Spleen (tissue), 11 donors: ENCODE measurements around the gene SEC16A. TPM values are rescaled to one million over a fixed set of nuclear protein-coding genes. Genes with fewer than 3 reads are reported as not detected.

Experiments
- DNase-seq: peaks from one replicate; pipeline ENCODE4 v3.0.0-alpha.2; 2020
- H3K27ac ChIP-seq, 8 donors: fragments of 200-600 bp; sonication (generic) in 7 of 8; 1 replicate in 4 of 8; 2 replicates in 4 of 8; pipeline versions ENCODE4 v1.5.0 to v1.8.0; 2016 to 2021; ENCODE audit warnings: inconsistent platforms in 4 of 8, mild to moderate bottlenecking in 4 of 8, moderate library complexity in 1 of 8
- H3K27me3 ChIP-seq, 7 donors: fragments of 200-600 bp; sonication (generic) in 6 of 7; replicated peaks in 1 of 7; 1 replicate in 4 of 7; 2 replicates in 3 of 7; pipeline versions ENCODE4 v1.5.0 to v1.8.0; 2016 to 2021; ENCODE audit warnings: inconsistent platforms in 3 of 7, mild to moderate bottlenecking in 1 of 7
- H3K36me3 ChIP-seq, 6 donors: fragments of 200-600 bp; sonication (generic) in 5 of 6; 1 replicate in 4 of 6; 2 replicates in 2 of 6; pipeline versions ENCODE4 v1.5.0 to v1.8.0; 2016 to 2021; ENCODE audit warnings: inconsistent platforms in 2 of 6
- H3K4me1 ChIP-seq, 6 donors: fragments of 200-600 bp; sonication (generic) in 5 of 6; 1 replicate in 3 of 6; 2 replicates in 3 of 6; pipeline versions ENCODE4 v1.5.0 to v1.8.0; 2016 to 2021; ENCODE audit warnings: inconsistent platforms in 3 of 6
- H3K4me3 ChIP-seq, 8 donors: fragments of 200-600 bp; sonication (generic) in 7 of 8; 1 replicate in 4 of 8; 2 replicates in 4 of 8; pipeline versions ENCODE4 v1.5.0 to v1.8.0; 2016 to 2021; ENCODE audit warnings: inconsistent platforms in 4 of 8, mild to moderate bottlenecking in 4 of 8, moderate library complexity in 2 of 8
- H3K9me3 ChIP-seq, 8 donors: fragments of 200-600 bp; sonication (generic) in 7 of 8; 1 replicate in 4 of 8; 2 replicates in 4 of 8; pipeline versions ENCODE4 v1.5.0 to v1.8.0; 2016 to 2021; ENCODE audit warnings: inconsistent platforms in 4 of 8
- POLR2A ChIP-seq, 3 donors: fragments of 450-650 bp; IDR thresholded peaks; one replicate each; pipeline ENCODE4 v1.5.1; 2017; ENCODE audit warnings: antibody characterized with exemption in 3 of 3, mild to moderate bottlenecking in 1 of 3
- POLR2AphosphoS5 ChIP-seq, 3 donors: sonication (generic); formaldehyde crosslinking; IDR thresholded peaks; one replicate each; pipeline ENCODE4 v1.5.1; 2017; ENCODE audit warnings: antibody characterized with exemption in 3 of 3
- WGBS, 5 donors: extraction: QIAGEN DNeasy Blood & Tissue Kit in 3 of 5; methylation state at CpG; one replicate each; pipeline versions ENCODE4 v1.1.5 to v1.1.7; 2013 to 2018; 5-methylcytosine and 5-hydroxymethylcytosine counted together
- intact Hi-C: fragments of 100-400 bp; cut with DNase I; formaldehyde crosslinking; loops from one replicate; pipeline ENCODE4 v1.15.0; 2023; ENCODE audit warnings: low total_unique reads
- polyA plus RNA-seq, 3 donors: library from polyadenylated mRNA; stranded (reverse); fragments of 200-250 nt; gene quantifications; one replicate each; pipeline ENCODE4 v1.2.1, GENCODE V29; 2013
- total RNA-seq, 7 donors: library from RNA; depleted of rRNA in 3 of 7; stranded (reverse); fragments of >200 nt in 3 of 7; fragmentation: NEBNext Ultra II Directional in 4 of 7; extraction: Animal tissue kit (Norgen Biotek cat#: 25700) in 4 of 7; gene quantifications; one replicate each; pipeline versions ENCODE4 v1.1.0 to v1.2.1, GENCODE V29; 2016 to 2021
- TF ChIP-seq, protein P1 (sequence below), 11 experiments: fragments of 200-600 bp in 7 of 11; fragments of 450-650 bp in 4 of 11; sonication (generic) in 4 of 11; IDR thresholded peaks in 8 of 11; conservative IDR thresholded peaks in 3 of 11; 1 replicate in 7 of 11; 2 replicates in 4 of 11; pipeline versions ENCODE4 v1.4.0 to v1.8.0; 2016 to 2021; ENCODE audit warnings: antibody characterized with exemption in 11 of 11, inconsistent platforms in 4 of 11, mild to moderate bottlenecking in 1 of 11
- donor health status: healthy with polysubstance abuse.
- donor health status: DM: no; HTN: no; CAD: no; lungs with moderate emphysema.
- donor health status: DM: no; HTN: no; CAD: no.
- donor health status: Bipolar disorder and iron deficiency.
- donor health status: healthy.
- donor health status: DM: no; HTN: no; CAD: no.
- donor health status: DM: yes; HTN: yes; CAD: no.

The SEC16A gene
- total and polyA plus RNA-seq, 10 donors: 35.0 to 92.1 (median 75.1) TPM

DNA sequence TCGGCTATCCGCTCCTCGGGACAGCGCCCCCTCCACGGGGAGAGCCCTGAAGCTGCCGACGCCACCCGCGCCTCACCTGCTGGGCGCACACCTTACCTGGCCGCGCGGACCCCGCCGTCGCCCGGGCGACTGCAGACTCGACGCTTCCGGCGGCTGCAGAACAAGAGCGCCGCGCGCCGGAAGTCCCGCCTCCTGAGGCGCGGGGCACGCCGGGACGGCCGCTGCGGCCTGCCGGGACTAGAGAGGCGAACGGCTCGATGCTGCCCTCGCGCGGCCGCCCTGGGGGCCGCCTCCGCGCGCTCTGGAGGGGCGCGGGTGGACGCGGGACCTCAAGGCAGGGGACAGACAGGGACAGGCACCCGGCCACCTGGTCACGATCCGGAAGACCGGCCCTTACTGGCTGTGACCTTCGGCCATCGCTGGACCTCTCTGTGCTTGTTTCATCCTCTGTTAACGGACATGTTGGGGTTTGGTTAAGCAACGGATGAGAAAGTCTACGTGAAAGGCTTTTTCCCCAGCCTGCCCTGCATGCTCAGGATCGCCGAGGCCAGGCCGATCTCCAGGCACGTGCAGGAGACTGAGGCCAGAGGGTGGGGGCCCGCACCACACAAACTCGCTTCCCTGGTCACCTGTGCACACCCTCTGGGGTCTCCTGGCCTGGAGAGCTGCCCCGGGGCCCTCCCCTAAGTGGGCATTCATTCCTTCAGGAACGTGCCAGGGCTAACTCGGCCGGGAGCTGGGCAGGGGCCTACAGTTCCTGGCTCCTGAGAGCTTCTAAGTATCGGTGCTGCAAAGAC lies 82.6 kb downstream of the SEC16A start, which contains the start of gene SNAPC4:
Gene SNAPC4, minus strand, starts transcription at position 133 of the 797 bp plus-strand sequence. CDS start 1,742 bp downstream, outside the sequence.
- H3K4me1 ChIP-seq: peaks cover 26 to 63% (median 44%) of the 10 kb centered on the region in 6 donors
- H3K4me3 ChIP-seq: peak within 1 kb of the TSS; percentile 90 to 100 (median 99)
- TF ChIP-seq POLR2AphosphoS5 (IDR thresholded peaks at IDR 0.05) (peak; percentile 88 to 89 (median 89)), POLR2A (IDR thresholded peaks at IDR 0.05) (peak in 1 of 3 donors; percentile 38)
- TF ChIP-seq, protein P1, sequence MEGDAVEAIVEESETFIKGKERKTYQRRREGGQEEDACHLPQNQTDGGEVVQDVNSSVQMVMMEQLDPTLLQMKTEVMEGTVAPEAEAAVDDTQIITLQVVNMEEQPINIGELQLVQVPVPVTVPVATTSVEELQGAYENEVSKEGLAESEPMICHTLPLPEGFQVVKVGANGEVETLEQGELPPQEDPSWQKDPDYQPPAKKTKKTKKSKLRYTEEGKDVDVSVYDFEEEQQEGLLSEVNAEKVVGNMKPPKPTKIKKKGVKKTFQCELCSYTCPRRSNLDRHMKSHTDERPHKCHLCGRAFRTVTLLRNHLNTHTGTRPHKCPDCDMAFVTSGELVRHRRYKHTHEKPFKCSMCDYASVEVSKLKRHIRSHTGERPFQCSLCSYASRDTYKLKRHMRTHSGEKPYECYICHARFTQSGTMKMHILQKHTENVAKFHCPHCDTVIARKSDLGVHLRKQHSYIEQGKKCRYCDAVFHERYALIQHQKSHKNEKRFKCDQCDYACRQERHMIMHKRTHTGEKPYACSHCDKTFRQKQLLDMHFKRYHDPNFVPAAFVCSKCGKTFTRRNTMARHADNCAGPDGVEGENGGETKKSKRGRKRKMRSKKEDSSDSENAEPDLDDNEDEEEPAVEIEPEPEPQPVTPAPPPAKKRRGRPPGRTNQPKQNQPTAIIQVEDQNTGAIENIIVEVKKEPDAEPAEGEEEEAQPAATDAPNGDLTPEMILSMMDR (IDR thresholded peaks at IDR 0.05 in 8 of 11, conservative IDR thresholded peaks at IDR 0.05 in 3 of 11): peak; percentile 60 to 98 (median 97)
- H3K27ac ChIP-seq: peak within 1 kb of the TSS in 6 of 8 donors; percentile 63 to 84 (median 74)
- DNase-seq: peak; percentile 97
- no peaks in the 10 kb centered on the region for H3K27me3 ChIP-seq
- intact Hi-C loops: no loop called here
- H3K9me3 ChIP-seq: no peaks in the 10 kb centered on the region
- H3K36me3 ChIP-seq: peaks cover 0 to 62% (median 32%) of the 10 kb centered on the region in 6 donors
- 8 to 16% (median 9%) methylated on average over 36 to 71 of the region's 71 CpGs for WGBS, 5 donors

DNA sequence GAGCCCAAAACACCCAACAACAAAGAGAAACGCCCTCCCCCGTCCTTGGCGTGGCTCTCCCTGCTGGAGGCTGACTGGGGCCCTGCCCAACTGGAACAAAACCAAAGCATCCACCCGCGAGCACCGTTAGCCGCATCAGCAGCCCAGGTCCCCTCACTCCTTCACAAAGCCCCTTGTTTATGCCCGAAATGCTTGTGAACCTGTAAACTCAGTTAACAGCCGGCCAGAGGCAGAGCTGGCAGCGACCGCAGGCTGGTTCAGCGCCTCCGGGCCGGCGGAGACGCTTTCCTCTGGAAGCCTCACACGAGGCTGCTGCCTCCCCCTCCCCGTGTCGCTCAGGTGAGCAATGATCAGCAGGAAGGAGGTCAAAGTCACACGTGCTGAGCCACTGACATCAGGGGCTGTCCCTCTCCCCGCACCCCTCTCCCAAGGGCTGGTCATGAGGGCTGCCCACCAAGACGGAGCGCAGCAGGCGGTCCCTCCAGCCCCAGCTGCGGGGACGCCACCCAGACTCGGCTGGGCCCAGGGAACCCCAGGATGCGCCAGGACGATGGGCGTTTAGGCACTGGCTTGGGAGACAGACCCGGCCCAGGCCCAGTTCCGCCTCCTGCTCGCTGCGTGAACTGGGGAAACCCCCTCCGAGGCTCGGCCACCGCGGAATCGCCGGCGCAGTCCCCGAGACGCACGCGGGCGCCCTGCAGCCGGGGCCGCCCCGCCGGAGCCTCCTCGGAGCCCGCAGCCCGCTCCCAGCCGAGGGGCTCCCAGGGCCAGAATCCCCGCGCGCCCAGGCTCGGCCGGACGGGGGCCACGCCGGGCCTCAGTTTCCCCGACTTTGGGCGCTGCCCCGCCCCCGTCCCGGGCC lies 83.4 kb downstream of the SEC16A start:
- no peaks in the 10 kb centered on the region for H3K9me3 ChIP-seq
- WGBS, 5 donors: 1 to 3% (median 2%) methylated on average over 24 to 67 of the region's 67 CpGs
- intact Hi-C loops: no loop called here
- peaks cover 0 to 62% (median 35%) of the 10 kb centered on the region in 6 donors for H3K36me3 ChIP-seq
- peak; percentile 87 for DNase-seq
- H3K4me1 ChIP-seq: peaks cover 24 to 55% (median 36%) of the 10 kb centered on the region in 6 donors
- peak overlapping the region; percentile 90 to 100 (median 99) for H3K4me3 ChIP-seq
- peak overlapping the region in 6 of 8 donors; percentile 63 to 84 (median 74) for H3K27ac ChIP-seq
- H3K27me3 ChIP-seq: no peaks in the 10 kb centered on the region
- TF ChIP-seq, protein P1 (IDR thresholded peaks at IDR 0.05 in 8 of 11, conservative IDR thresholded peaks at IDR 0.05 in 3 of 11): no peak
- TF ChIP-seq POLR2AphosphoS5 (IDR thresholded peaks at IDR 0.05) (no peak), POLR2A (IDR thresholded peaks at IDR 0.05) (no peak)

DNA sequence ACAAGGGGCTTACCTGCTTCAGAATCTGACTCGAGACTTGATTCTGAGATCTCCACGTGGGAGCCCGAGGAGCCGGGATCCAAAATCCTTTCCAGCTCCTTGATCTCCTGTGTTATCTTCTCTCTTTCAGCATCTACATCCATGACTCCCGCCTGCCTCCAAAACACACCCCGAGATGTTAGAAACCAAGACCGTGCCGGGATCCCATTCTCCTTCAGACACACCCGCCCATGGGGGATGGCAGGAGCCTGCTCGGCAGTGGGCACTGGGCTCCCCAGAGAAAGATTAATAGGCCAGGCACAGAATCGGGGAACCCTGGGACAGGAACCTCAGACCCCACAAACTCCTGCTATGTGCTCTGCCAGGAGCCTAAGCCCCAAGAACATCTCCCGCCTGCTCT lies 84.6 kb downstream of the SEC16A start:
- Histone ChIP-seq H3K27ac (no peak overlapping the region), H3K27me3 (no peaks in the 10 kb centered on the region), H3K4me1 (peaks cover 16 to 43% (median 25%) of the 10 kb centered on the region in 6 donors), H3K4me3 (peak overlapping the region in 1 of 8 donors; percentile 100), H3K9me3 (no peaks in the 10 kb centered on the region), H3K36me3 (peaks cover 0 to 62% (median 46%) of the 10 kb centered on the region in 6 donors)
- DNase-seq: no peak
- intact Hi-C loops: no loop called here
- WGBS, 5 donors: 94 to 97% (median 95%) methylated on average over 12 of the region's 12 CpGs
- TF ChIP-seq, protein P1 (IDR thresholded peaks at IDR 0.05 in 8 of 11, conservative IDR thresholded peaks at IDR 0.05 in 3 of 11): no peak
- TF ChIP-seq POLR2A (IDR thresholded peaks at IDR 0.05) (no peak), POLR2AphosphoS5 (IDR thresholded peaks at IDR 0.05) (no peak)
